GM19438 (cell line): ENCODE data around the gene ATP1B2.

Experiments
- ATAC-seq: cut with Tn5 transposase; IDR thresholded peaks from one replicate; pipeline ENCODE4 v1.9.1; 2021; ENCODE audit warnings: low read depth; ENCODE audit not compliant: unreplicated experiment

Gene ATP1B2

GRCh38 chr17:7677388-7678067, 26.8 kb downstream of the ATP1B2 start:
- ATAC-seq, result no peak

GRCh38 chr17:7684851-7685532, 34.3 kb downstream of the ATP1B2 start:
- ATAC-seq, result no peak

GRCh38 chr17:7685533-7686221, 35.0 kb downstream of the ATP1B2 start:
- ATAC-seq, result no peak

DNA sequence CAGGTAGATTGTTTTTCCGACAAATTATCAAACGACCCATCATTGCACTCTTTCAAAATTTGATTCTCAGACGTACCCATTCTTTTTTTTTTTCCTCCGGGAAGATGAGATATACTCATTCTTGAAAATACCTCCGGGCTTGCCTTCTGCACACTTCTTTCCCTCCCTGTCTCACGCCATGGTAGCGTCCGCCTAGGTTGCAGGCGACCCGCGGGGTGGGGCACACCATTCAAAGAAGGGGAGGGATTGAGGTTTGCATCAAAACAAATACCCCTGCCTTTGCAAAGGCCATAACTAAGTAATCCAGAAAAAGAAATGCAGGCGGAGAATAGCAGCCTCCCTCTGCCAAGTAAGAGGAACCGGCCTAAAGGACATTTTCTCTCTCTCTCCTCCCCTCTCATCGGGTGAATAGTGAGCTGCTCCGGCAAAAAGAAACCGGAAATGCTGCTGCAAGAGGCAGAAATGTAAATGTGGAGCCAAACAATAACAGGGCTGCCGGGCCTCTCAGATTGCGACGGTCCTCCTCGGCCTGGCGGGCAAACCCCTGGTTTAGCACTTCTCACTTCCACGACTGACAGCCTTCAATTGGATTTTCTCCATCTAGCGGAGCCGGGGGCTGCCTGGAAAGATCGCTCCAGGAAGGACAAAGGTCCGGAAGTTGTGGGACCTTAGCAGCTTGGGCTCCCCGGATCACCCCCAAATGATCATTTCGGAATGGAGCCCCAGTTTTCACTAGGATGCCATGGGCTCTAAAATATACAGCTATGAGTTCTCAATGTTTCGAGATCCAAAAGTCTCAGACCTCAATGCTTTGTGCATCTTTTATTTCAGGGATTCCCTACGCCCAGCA, 35.7 kb downstream of the ATP1B2 start:
- ATAC-seq, result peak; percentile 47

DNA sequence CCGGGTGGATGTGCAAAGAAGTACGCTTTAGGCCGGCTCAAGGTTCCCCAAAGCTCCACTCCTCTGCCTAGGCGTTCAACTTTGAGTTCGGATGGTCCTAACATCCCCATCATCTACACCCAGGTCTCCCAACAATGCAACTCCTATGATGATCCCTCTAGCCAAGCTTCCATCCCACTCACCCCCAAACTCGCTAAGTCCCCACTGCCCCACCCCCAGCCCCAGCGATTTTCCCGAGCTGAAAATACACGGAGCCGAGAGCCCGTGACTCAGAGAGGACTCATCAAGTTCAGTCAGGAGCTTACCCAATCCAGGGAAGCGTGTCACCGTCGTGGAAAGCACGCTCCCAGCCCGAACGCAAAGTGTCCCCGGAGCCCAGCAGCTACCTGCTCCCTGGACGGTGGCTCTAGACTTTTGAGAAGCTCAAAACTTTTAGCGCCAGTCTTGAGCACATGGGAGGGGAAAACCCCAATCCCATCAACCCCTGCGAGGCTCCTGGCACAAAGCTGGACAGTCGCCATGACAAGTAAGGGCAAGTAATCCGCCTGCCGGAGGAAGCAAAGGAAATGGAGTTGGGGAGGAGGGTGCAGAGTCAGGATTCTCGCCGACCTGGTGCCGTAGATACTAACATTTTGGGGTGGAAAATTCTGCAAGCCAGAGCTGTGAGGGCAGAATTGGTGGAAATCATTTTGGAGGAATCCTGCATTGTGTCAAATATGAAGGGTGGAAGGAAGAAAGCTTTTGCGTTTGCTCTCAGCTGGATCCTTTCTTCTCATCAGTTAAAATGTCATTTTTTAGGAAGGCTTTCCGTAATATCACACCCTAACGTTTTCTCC, 36.6 kb downstream of the ATP1B2 start, which contains the start of gene TP53:
TSS of gene TP53 (minus strand) at position 419 of the 836 bp plus-strand sequence. CDS start 10,896 bp downstream, outside the sequence.
- no peak for ATAC-seq

- peak; percentile 62 for ATAC-seq
Measured at GRCh38 chr17:7687908-7688807, 37.4 kb downstream of the ATP1B2 start, which contains the start of gene WRAP53. WRAP53 (plus strand) TSS chr17:7688477; CDS start chr17:7688649, 172 bp downstream.

- no peak for ATAC-seq
Measured at GRCh38 chr17:7688808-7689316, 38.1 kb downstream of the ATP1B2 start.

DNA sequence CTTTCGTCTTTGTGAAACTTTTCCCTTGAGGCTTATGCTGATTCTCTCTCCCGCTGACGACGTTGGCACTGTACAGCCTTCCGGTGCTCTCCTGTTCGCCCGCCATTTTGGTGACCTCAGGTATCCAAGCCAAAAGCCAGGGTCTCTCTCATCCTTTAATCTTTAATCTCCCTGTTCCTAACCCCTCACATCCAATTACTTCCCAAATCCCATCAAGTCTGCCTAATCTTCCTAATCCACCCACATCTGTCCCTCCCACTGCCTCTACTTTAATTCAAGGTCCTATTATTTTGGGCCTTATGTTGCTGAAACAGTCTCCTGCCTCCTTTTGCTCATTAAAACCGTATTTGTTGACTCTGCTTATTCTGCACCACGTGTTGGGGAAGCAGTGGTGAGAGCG, 44.9 kb downstream of the ATP1B2 start:
- ATAC-seq, result no peak

- no peak for ATAC-seq
Measured at GRCh38 chr17:7697828-7698588, 47.3 kb downstream of the ATP1B2 start.

DNA sequence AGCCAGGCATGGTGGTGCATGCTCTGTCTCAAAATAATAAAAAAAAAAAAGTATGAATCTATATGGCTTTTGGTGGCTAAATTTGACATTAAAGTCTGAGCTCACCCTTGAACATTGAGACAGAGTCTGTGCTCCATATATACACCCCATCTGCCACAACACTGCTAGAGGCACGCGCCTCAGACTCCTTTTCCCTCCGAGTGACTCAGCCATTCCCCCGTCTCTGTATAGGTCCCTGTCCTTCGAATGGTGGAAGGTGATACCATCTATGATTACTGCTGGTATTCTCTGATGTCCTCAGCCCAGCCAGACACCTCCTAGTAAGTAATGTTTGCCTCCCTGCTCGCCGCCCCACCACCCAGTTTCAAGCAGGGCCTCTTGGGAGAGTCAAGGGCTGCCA, 49.8 kb downstream of the ATP1B2 start:
- ATAC-seq, result no peak

- ATAC-seq, result no peak
Measured at GRCh38 chr17:7701681-7702080, 51.0 kb downstream of the ATP1B2 start.

DNA sequence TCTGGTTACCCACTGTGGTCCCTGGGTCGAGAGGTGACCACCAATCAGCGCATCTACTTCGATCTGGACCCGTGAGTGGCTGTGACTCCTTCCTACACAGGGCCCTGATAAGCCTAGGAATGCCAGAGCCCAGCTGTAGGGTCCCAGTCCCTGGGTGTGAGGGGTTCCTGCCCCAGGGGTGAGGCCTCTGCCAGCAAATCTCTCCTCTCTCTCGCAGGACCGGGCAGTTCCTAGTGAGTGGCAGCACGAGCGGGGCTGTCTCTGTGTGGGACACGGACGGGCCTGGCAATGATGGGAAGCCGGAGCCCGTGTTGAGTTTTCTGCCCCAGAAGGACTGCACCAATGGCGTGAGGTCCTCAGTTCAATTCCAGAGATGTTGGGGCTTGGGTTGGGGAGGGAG, 52.0 kb downstream of the ATP1B2 start:
- no peak for ATAC-seq

DNA sequence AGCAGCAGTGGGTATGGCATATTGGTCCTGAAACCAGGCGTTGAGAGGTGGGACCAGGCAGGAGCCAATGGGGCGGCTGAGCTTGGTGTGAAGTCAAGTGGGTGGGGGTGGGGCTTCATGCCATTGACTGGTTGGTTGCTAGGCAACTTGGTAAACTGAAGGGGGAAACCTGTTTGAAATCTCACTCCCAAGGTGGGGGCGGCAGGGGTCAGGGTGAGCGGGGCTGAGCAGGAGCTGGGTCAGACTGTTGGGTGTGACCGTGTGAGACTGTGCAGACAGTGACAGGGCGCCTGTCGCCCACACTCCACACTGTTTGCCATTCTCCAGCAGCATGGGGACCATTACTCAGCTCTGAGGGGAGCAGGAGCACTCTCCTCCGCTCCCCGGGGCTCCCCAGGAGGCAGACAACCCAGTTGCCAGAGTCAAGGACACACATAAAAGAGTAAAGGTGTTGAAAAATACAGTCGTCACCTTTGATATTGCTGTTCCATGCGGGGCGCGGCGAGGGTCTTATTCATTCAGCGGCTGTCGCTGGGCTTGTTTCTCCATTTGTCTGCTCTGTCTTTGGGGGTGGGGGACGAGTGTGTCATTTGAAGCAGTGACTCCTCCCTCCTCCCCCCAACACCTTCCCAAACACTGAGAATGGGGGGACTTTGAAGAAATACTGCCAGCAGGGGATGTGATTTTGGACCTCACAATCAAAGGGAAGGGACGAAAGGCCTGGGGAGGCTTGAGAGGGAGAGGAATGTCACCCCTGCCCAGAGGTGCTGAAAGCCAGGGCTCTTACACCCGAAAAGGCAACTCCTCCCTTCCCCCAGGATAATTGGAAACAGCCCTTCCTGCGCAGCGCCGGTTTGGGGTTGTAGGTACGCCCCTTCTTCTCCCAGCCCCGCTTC, 53.1 kb downstream of the ATP1B2 start:
- ATAC-seq, result no peak

DNA sequence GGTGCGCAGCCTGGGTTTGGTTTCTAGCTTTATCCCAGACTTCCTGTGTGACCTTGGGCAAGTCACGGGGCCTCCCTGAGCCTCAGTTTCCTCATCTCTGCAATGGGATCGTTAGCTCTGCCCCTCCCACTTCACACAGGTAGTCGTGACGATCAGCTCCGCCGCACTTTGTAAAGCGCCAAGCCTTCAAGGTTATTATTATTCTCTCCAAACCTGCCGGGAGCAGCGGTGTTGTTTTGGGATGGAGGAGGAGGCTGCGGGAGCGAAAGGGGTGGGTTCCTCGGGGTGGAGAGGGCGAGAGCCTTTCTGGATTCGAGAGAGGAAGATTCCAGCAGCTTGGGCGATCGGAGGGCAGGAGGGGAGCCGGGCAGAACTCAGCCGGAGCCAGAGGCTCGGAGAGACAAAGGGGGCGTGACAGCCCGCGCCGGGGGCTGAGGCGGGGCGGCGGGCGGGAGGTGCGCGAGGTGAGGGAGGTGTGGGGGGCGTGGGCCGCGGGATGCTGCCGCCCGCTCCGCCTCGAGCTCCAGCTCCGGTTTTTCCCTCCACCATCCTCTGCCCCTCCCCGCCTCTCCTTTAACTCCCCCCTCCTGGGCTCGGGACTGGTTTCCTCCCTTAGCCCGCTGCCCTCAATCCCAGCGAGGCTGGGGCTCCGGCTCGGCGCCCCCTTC, 54.0 kb downstream of the ATP1B2 start, which contains the start of gene EFNB3:
TSS of gene EFNB3 (plus strand) at position 602 of the 668 bp plus-strand sequence. CDS start 397 bp downstream, outside the sequence.
- no peak for ATAC-seq

- no peak for ATAC-seq
Measured at GRCh38 chr17:7705269-7706255, 54.8 kb downstream of the ATP1B2 start.
